Activated naive CD4-positive, alpha-beta T cell treated with anti-CD3 and anti-CD28 coated beads, Interleukin-2, amount 50 U/mL, for 72 hours (primary cell): ENCODE measurements around the gene NFE2. TPM values are rescaled to one million over a fixed set of nuclear protein-coding genes. Genes with fewer than 3 reads are reported as not detected.
A peak's percentile ranks its signal among the peaks of the same experiment; 100 is the strongest.

Experiments used
- ATAC-seq, 2 donors: fragments of 150-1000 bp; cut with Tn5 transposase; 2 replicates each; pipeline ENCODE4 v1.10.0; 2021; ENCODE audit warnings: mild to moderate bottlenecking in 2 of 2, moderate library complexity in 2 of 2
- DNase-seq, 2 donors: peaks; one replicate each; pipeline ENCODE4 v3.0.0; 2021 to 2022; ENCODE audit warnings: low spot score in 2 of 2
- H3K27ac Mint-ChIP-seq, 2 donors: one replicate each; pipeline ENCODE4 v1.8.0; 2022; ENCODE audit warnings: mild to moderate bottlenecking in 2 of 2, mixed read lengths in 2 of 2
- H3K36me3 Mint-ChIP-seq, 2 donors: one replicate each; pipeline ENCODE4 v1.8.0; 2022; ENCODE audit warnings: mixed read lengths in 2 of 2
- H3K9me3 Mint-ChIP-seq, 2 donors: one replicate each; pipeline ENCODE4 v1.8.0; 2022; ENCODE audit warnings: mixed read lengths in 2 of 2
- total RNA-seq, 2 donors: library from RNA; stranded (reverse); gene quantifications; one replicate each; pipeline ENCODE4 v1.2.3, GENCODE V29; 2022

NFE2 gene
- total RNA-seq, 2 donors from 2014 or later = 0.20 TPM; not detected in 1

DNA sequence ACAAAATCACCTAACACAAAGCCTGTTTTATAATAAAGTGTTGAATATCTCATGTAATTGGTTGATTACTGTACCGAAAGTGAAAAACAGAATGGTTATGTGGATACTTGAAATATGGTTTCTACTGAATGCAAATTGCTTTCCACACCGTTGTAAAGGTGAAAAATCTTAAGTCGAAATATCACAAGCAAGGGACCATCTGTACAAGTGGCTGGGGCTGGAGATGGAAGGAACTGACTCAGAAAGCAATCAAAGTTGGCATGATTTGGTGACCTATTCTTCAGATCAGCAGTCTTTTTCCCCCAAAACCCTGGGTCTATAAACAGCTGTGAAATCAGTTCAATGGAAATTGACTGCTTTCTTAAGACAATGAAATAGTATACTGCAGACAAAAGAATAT lies 24.4 kb downstream of the NFE2 start:
- Mint-ChIP-seq H3K36me3 (peaks cover 16 to 26% of the 10 kb centered on the region in 2 donors), H3K27ac (peak overlapping the region; percentile 33 to 67), H3K9me3 (no peaks in the 10 kb centered on the region)
- ATAC-seq (no peak), DNase-seq (no peak)

GRCh38 chr12:54273981-54274380 lies 26.8 kb downstream of the NFE2 start:
- H3K27ac Mint-ChIP-seq = peak overlapping the region; percentile 57 to 81
- peaks cover 16 to 35% of the 10 kb centered on the region in 2 donors for H3K36me3 Mint-ChIP-seq

GRCh38 chr12:54272214-54272613 lies 28.6 kb downstream of the NFE2 start:
- ATAC-seq (peak; percentile 79 to 92), DNase-seq (no peak)
- Mint-ChIP-seq H3K27ac (peak overlapping the region; percentile 57 to 87), H3K9me3 (no peaks in the 10 kb centered on the region), H3K36me3 (peaks cover 5 to 44% of the 10 kb centered on the region in 2 donors)

More at GRCh38 chr12:54273981-54274380, 26.8 kb downstream of the NFE2 start:
- H3K9me3 Mint-ChIP-seq = no peaks in the 10 kb centered on the region
- DNase-seq (no peak), ATAC-seq (no peak)

DNA sequence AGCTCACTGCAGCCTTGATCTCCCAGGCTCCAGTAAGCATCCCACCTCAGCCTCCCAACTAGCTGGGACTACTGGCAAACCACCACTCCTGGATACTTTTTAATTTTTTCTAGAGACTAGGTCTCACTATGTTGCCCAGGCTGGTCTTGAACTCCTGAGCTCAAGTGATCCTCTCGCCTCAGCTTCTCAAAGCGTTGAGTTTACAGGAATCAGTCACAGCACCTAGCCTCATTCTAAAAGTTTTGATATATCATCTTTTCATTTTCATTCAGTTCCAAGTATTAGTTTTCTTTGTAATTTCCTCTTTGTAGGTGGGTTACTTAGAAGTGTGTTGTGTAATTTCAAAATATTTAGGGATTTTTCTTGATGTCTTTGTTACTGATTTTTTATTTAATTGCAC lies 30.5 kb downstream of the NFE2 start:
- DNase-seq (no peak), ATAC-seq (peak in 1 of 2 donors; percentile 52)
- peaks cover 5 to 51% of the 10 kb centered on the region in 2 donors for H3K36me3 Mint-ChIP-seq
- H3K9me3 Mint-ChIP-seq = no peaks in the 10 kb centered on the region
- peak overlapping the region; percentile 28 to 89 for H3K27ac Mint-ChIP-seq

DNA sequence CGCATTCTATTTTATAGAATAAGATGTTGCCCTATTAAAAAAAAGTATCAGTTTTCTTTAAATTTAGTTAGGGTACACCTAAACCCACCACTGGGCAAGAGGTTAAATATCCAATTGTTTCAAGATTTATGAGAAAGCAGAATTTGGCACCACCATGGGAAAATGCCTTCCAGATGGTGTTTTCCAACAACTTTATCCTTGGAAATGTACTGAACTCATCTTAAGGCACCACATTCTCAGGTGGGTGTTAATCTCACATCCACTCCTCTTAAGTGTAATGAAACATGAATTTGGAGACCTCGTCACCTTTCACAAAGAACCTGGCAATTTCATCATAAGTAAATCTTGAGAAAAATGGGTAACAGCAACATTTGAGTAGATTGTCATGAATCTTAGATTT lies 34.0 kb downstream of the NFE2 start:
- peaks cover 0 to 39% of the 10 kb centered on the region in 2 donors for H3K36me3 Mint-ChIP-seq
- no peak for DNase-seq

GRCh38 chr12:54265364-54265812 lies 35.4 kb downstream of the NFE2 start:
- ATAC-seq (no peak), DNase-seq (no peak)
- Mint-ChIP-seq H3K27ac (no peak overlapping the region), H3K36me3 (peaks cover 0 to 32% of the 10 kb centered on the region in 2 donors), H3K9me3 (no peaks in the 10 kb centered on the region)

More for the DNA sequence above, 34.0 kb downstream of the NFE2 start:
- Mint-ChIP-seq H3K27ac (no peak overlapping the region), H3K9me3 (no peaks in the 10 kb centered on the region)
- ATAC-seq = no peak

DNA sequence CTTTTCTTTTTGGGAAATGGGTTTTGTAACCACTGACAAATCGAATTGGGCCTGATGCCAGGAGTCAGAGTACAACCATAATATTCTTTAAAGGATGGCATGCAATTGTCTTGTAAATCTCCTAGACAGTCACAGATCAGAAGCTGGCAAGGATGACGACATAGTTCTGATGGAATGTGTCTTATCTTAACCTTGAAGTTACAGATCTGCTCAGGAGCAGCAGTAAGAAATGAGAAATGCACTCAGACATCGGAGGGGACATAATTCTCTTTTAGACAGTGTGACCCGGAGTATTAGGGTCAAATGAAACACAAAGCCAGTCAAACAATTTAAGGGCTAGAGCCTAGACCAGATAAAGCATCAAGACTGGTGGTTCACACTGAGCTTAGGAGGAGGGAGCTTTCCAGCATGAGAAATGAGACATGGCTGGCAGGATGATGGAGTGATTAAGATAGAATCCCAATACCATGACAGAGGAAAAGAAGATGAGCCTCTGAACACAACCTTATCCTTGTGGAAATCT lies 38.4 kb downstream of the NFE2 start:
- DNase-seq (no peak), ATAC-seq (no peak)
- Mint-ChIP-seq H3K36me3 (peaks cover 0 to 28% of the 10 kb centered on the region in 2 donors), H3K9me3 (no peaks in the 10 kb centered on the region), H3K27ac (no peak overlapping the region)

GRCh38 chr12:54261815-54262402 lies 38.9 kb downstream of the NFE2 start:
- Mint-ChIP-seq H3K27ac (no peak overlapping the region), H3K9me3 (no peaks in the 10 kb centered on the region), H3K36me3 (peaks cover 0 to 29% of the 10 kb centered on the region in 2 donors)
- no peak for ATAC-seq
- DNase-seq = no peak

- peak; percentile 73 to 83 for ATAC-seq
- Mint-ChIP-seq H3K27ac (peak overlapping the region; percentile 71 to 79), H3K9me3 (no peaks in the 10 kb centered on the region), H3K36me3 (peaks cover 0 to 24% of the 10 kb centered on the region in 2 donors)
- DNase-seq = peak in 1 of 2 donors; percentile 38
These were observed 41.4 kb downstream of the NFE2 start for GRCh38 chr12:54259194-54260011.

- peak overlapping the region in 1 of 2 donors; percentile 31 for H3K27ac Mint-ChIP-seq
These were observed 42.6 kb downstream of the NFE2 start for GRCh38 chr12:54258201-54258681.

DNA sequence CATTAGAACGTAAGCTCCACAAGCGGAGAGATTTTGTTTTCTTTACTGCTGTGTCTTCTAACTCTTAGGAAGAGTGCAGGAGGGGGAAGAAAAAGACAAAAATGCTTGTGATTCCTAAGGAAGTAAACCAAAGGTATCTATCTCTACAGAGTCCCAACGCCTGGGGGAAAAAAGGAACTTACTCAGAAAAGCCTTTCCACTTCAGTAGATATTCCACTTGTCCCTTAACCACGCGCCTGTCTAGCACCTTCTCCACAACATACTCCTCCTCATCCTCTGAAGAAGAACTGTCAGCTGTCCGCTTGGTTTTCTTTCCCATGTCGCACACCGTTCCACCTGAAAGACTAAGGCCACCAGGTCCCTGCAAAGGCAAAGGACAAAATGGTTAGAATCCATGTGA lies 43.5 kb downstream of the NFE2 start:
- Mint-ChIP-seq H3K36me3 (peaks cover 0 to 28% of the 10 kb centered on the region in 2 donors), H3K27ac (peak overlapping the region; percentile 31 to 82), H3K9me3 (no peaks in the 10 kb centered on the region)
- ATAC-seq = no peak
- no peak for DNase-seq

More at GRCh38 chr12:54258201-54258681, 42.6 kb downstream of the NFE2 start:
- no peaks in the 10 kb centered on the region for H3K9me3 Mint-ChIP-seq
- no peak for DNase-seq
- H3K36me3 Mint-ChIP-seq = peaks cover 0 to 23% of the 10 kb centered on the region in 2 donors
- no peak for ATAC-seq

DNA sequence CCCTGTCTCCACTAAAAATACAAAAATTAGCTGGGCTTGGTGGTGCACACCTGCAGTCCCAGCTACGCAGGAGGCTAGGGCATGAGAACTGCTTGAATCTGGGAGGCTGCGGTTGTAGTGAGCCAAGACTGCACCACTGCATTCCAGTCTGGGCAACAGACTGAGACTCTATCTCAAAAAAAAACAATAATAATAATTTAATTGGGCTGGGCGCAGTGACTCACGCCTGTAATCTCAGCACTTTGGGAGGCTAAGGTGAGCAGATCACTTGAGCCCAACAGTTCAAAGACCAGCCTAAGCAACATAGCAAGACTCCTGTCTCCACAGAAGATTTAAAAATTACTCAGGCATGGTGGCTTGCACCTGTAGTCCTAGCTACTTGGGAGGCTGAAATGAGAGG lies 47.6 kb downstream of the NFE2 start:
- Mint-ChIP-seq H3K9me3 (no peaks in the 10 kb centered on the region), H3K36me3 (peaks cover 6 to 43% of the 10 kb centered on the region in 2 donors), H3K27ac (no peak overlapping the region)
- ATAC-seq = no peak
- DNase-seq = no peak

DNA sequence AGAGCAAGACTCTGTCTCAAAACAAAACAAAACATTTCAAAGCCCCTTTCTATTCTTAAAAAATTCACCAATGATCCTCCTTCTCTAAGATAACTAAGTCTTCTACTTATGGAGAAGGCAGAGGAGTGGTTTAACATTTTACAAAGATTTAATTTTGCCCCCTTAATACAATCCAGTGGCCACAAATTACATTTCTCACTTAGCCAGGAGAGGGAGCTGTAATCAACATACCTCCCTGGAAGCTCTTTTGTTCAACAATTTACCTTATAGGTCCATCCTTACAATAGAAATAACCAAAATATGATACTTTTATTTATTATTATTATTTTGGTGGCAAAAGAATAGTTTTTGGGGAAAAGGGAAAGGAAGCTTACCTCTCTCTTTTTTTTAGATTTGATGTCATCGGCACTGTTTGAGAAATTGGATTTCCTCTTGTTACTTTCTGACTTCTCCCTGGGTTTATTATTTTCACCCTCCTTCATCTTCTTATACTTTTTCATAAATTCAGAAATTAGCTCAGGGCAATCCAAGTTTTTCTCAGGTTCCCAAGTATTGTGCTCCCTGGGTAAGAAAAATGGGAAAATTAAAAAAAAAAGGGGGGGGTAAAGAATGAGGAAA lies 49.0 kb downstream of the NFE2 start:
- peaks cover 6 to 29% of the 10 kb centered on the region in 2 donors for H3K36me3 Mint-ChIP-seq
- ATAC-seq (no peak), DNase-seq (no peak)
- no peaks in the 10 kb centered on the region for H3K9me3 Mint-ChIP-seq
- no peak overlapping the region for H3K27ac Mint-ChIP-seq

DNA sequence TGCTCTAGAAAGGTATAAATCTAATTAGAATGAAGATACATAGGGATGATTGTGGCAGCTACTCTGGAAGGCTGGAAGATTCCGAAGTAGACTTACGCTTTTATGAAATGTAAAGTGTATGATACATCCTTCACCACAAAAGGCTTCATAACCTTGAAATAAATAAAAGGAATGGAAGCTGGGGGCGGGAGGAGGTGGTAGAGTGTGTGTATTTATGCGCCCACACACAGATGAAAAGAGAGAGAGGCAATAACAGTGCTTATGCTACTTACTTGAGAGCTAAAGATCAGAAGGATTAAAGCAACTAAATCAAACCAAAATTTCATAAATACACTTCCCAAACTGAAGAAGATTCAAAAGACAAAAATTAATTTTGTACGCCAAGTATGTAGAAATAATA lies 51.3 kb downstream of the NFE2 start:
- no peak for ATAC-seq
- peaks cover 6 to 28% of the 10 kb centered on the region in 2 donors for H3K36me3 Mint-ChIP-seq
- DNase-seq = no peak
- H3K9me3 Mint-ChIP-seq = no peaks in the 10 kb centered on the region
- peak overlapping the region in 1 of 2 donors; percentile 31 for H3K27ac Mint-ChIP-seq

DNA sequence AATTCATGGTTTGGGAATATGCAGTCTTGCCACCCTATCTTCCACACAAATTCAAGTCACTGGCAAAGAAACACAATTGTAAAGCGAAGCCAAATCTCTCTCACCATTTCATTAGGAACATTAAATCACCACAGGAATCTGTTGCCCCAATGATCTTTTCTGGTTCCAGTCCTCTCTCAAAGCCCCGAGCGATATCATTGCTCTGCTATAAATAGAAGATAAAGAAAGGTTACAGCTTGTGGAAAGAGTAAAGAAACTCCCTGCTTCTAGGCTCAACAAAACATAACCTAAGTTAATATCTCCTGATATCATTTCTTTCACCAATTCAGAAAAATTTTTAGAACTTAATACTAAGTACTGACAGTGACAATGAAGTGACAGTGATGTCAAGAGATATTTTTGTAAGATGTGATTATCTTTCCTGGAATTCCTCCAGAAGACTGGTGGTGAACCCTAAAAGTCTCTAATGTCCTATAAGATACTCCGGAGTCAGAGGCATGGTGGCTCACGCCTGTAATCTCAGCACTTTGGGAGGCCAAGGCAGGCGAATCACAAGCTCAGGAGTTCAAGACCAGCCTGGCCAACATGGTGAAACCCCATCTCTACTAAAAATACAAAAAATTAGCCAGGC lies 54.7 kb downstream of the NFE2 start:
- no peak overlapping the region for H3K27ac Mint-ChIP-seq
- DNase-seq = no peak
- peaks cover 6 to 21% of the 10 kb centered on the region in 2 donors for H3K36me3 Mint-ChIP-seq
- H3K9me3 Mint-ChIP-seq = no peaks in the 10 kb centered on the region
- no peak for ATAC-seq
